ENCODE measurements around the gene ETS1.
A peak's percentile ranks its signal among the peaks of the same experiment; 100 is the strongest.

The ETS1 gene

GRCh38 chr11:128501632-128502549 is 85.5 kb downstream of the ETS1 start:
- DNase-seq (ENCODE audit: low read depth): no peak

- no peak for DNase-seq (ENCODE audit: low read depth)
Measured at GRCh38 chr11:128501008-128501407, 86.3 kb downstream of the ETS1 start.

GRCh38 chr11:128500493-128500892 is 86.9 kb downstream of the ETS1 start:
- no peak for DNase-seq (ENCODE audit: low read depth)

- no peak for DNase-seq (ENCODE audit: low read depth)
Measured at GRCh38 chr11:128499613-128500253, 87.6 kb downstream of the ETS1 start.

- DNase-seq (ENCODE audit: low read depth): peak; percentile 67
Measured at GRCh38 chr11:128498721-128499245, 88.6 kb downstream of the ETS1 start.

GRCh38 chr11:128497776-128498095 is 89.6 kb downstream of the ETS1 start:
- DNase-seq (ENCODE audit: low read depth): no peak

- DNase-seq (ENCODE audit: low read depth): peak; percentile 99
Measured at GRCh38 chr11:128497061-128497775, 90.1 kb downstream of the ETS1 start.

- DNase-seq (ENCODE audit: low read depth): no peak
Measured at GRCh38 chr11:128496692-128497060, 90.7 kb downstream of the ETS1 start.

- DNase-seq (ENCODE audit: low read depth): no peak
Measured at GRCh38 chr11:128496249-128496648, 91.1 kb downstream of the ETS1 start.

GRCh38 chr11:128494418-128495332 is 92.7 kb downstream of the ETS1 start:
- DNase-seq (ENCODE audit: low read depth): no peak

- no peak for DNase-seq (ENCODE audit: low read depth)
Measured at GRCh38 chr11:128493570-128493965, 93.8 kb downstream of the ETS1 start.

GRCh38 chr11:128492903-128493569 is 94.3 kb downstream of the ETS1 start:
- no peak for DNase-seq (ENCODE audit: low read depth)

GRCh38 chr11:128492461-128492860 is 94.9 kb downstream of the ETS1 start:
- no peak for DNase-seq (ENCODE audit: low read depth)

GRCh38 chr11:128491195-128491936 is 96.0 kb downstream of the ETS1 start:
- DNase-seq (ENCODE audit: low read depth): no peak

- no peak for DNase-seq (ENCODE audit: low read depth)
Measured at GRCh38 chr11:128490092-128490491, 97.3 kb downstream of the ETS1 start.

- DNase-seq (ENCODE audit: low read depth): peak; percentile 93
Measured at GRCh38 chr11:128488471-128488870, 98.9 kb downstream of the ETS1 start.

GRCh38 chr11:128487978-128488377 is 99.4 kb downstream of the ETS1 start:
- no peak for DNase-seq (ENCODE audit: low read depth)

- DNase-seq (ENCODE audit: low read depth): no peak
Measured at GRCh38 chr11:128484172-128484571, 103.2 kb downstream of the ETS1 start.

- no peak for DNase-seq (ENCODE audit: low read depth)
Measured at GRCh38 chr11:128483211-128483788, 104.1 kb downstream of the ETS1 start.

All from stromal cell of bone marrow (primary cell).